ENCODE results near the gene C11orf21.

- TF ChIP-seq EZH2 (IDR thresholded peaks at IDR 0.05; ENCODE audit: insufficient read depth, poor library complexity, severe bottlenecking) (no peak), EZH2phosphoT487 (IDR thresholded peaks at IDR 0.05; ENCODE audit: insufficient read depth, low read depth) (no peak)
Observed at GRCh38 chr11:2273771-2274170, 27.9 kb downstream of the C11orf21 start.

Measured in GM23248 (cell line).